Measurements from ENCODE around the gene EARS2. TPM values are rescaled to one million over a fixed set of nuclear protein-coding genes. Genes with fewer than 3 reads are reported as not detected.

Gene EARS2
- 33.3 and 51.0 TPM in 2 replicates for total RNA-seq

GRCh38 chr16:23556881-23557778 lies at the start of gene EARS2, which contains the start of gene UBFD1:
TSS of gene EARS2 (minus strand) at chr16:23557350. CDS start at chr16:23557343, 7 bp downstream.
TSS of gene UBFD1 (plus strand) at chr16:23557727. CDS start at chr16:23557743, 16 bp downstream.

GRCh38 chr16:23595951-23596720 lies 39.0 kb upstream of the EARS2 start, which contains the start of gene NDUFAB1:
TSS of gene NDUFAB1 (minus strand) at chr16:23596316. CDS start at chr16:23596290, 26 bp downstream.

GRCh38 chr16:23510164-23510914 lies 46.8 kb downstream of the EARS2 start, which contains the start of gene GGA2:
TSS of gene GGA2 (minus strand) at chr16:23510494. CDS start at chr16:23510411, 83 bp downstream.

Other genes starting within 250 kb of the EARS2 start
- 6.8 and 10.2 TPM in 2 replicates for gene COG7, start 104.2 kb downstream of the EARS2 start, total RNA-seq
- gene GGA2, start 46.9 kb downstream of the EARS2 start, total RNA-seq, result 12.4 and 21.6 TPM in 2 replicates
- gene UBFD1, start 377 bp upstream of the EARS2 start, total RNA-seq, result 84.5 and 106 TPM in 2 replicates
- 173 and 197 TPM in 2 replicates for gene NDUFAB1, start 39.0 kb upstream of the EARS2 start, total RNA-seq
- gene PALB2, start 84.0 kb upstream of the EARS2 start, total RNA-seq, result 11.8 and 12.2 TPM in 2 replicates
- gene DCTN5, start 84.1 kb upstream of the EARS2 start, total RNA-seq, result 47.9 and 48.0 TPM in 2 replicates
- gene PLK1, start 121.5 kb upstream of the EARS2 start, total RNA-seq, result 53.6 and 57.6 TPM in 2 replicates
- 0.28 and 0.49 TPM in 2 replicates for gene ERN2, start 155.9 kb upstream of the EARS2 start, total RNA-seq
- gene CHP2, start 197.7 kb upstream of the EARS2 start, total RNA-seq, result 0.37 and 0.85 TPM in 2 replicates